ENCODE data around the gene LMAN2.
"Not testable (repeated sequence)": the region's sequence is repeated elsewhere in the genome, so short reads cannot be mapped to it uniquely, and the experiment has no call there.

Gene LMAN2

GRCh38 chr5:177349362-177349647 is 2.2 kb downstream of the LMAN2 start:
- DNase-seq (ENCODE audit: low read depth, low spot score): no peak

DNA sequence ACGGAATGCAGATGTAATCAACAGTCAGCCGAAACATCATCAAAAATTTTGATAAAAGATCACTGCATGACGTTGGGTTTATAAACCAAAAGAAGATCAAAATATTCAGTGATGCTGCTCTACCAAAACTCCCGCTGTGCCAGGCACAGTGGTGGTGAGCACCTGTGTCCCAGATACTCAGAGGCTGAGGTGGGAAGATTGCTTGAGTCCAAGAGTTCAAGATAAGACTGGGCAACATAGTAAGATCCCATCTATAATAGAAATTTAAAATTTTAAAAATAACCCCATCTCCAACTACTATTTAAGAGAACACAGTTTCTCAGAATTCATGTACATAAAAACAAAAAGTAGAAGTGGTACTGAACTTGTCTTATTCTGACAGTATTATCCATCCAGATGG is 3.8 kb downstream of the LMAN2 start:
- DNase-seq (ENCODE audit: low read depth, low spot score): no peak

DNA sequence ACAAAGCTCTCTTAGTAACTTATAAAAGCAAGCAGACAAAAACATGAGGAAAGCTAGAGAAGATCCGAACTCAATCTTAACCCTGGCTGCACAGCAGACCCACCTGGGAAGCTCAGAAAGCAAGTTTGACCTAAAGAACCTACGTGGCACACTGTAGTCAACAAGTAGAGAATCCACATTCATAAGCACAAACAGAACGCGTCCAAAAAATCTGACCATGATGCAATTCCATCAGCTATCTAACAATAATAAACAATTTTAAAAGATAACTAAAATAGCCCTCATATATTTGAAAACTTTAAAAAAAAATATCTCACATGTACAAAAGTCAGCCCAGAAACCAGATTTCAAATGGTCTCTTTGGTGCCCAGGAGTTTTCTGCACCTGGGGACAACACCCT is 4.6 kb downstream of the LMAN2 start:
- no peak for DNase-seq (ENCODE audit: low read depth, low spot score)

GRCh38 chr5:177344891-177345290 is 6.6 kb downstream of the LMAN2 start:
- no peak for DNase-seq (ENCODE audit: low read depth, low spot score)

- DNase-seq (ENCODE audit: low read depth, low spot score): no peak
These were observed 7.7 kb downstream of the LMAN2 start for GRCh38 chr5:177343777-177344176.

- not testable (repeated sequence) for DNase-seq (ENCODE audit: low read depth, low spot score)
These were observed 8.5 kb downstream of the LMAN2 start for GRCh38 chr5:177343000-177343399.

- no peak for DNase-seq (ENCODE audit: low read depth, low spot score)
These were observed 12.3 kb downstream of the LMAN2 start for GRCh38 chr5:177339107-177339638.

- no peak for DNase-seq (ENCODE audit: low read depth, low spot score)
These were observed 13.0 kb downstream of the LMAN2 start for GRCh38 chr5:177338251-177339106.

GRCh38 chr5:177336603-177337494 is 14.6 kb downstream of the LMAN2 start:
- no peak for DNase-seq (ENCODE audit: low read depth, low spot score)

- no peak for DNase-seq (ENCODE audit: low read depth, low spot score)
These were observed 15.4 kb downstream of the LMAN2 start for GRCh38 chr5:177336112-177336511.

GRCh38 chr5:177335701-177336065 is 15.8 kb downstream of the LMAN2 start:
- no peak for DNase-seq (ENCODE audit: low read depth, low spot score)

- no peak for DNase-seq (ENCODE audit: low read depth, low spot score)
These were observed 16.4 kb downstream of the LMAN2 start for GRCh38 chr5:177334781-177335700.

DNA sequence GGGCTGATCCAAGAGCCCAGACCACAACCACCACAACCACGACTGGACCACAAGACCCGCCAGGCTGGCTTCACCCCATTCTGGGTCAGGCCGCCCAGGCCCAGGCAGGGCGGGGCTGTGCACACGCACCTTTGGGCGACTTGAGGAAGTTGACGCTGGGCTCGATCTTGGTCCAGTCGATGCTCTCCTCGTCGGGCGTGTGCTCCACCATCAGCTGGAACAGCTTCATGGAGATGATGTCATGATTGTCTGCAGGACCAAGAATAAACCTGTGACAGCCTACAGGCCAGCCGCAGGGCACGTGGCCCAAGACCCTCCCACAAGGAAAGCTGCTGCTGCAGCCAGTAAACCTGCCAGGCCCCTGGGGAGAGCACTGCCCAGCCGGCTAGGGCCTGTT is 17.3 kb downstream of the LMAN2 start:
- DNase-seq (ENCODE audit: low read depth, low spot score): no peak

- DNase-seq (ENCODE audit: low read depth, low spot score): no peak
These were observed 17.9 kb downstream of the LMAN2 start for GRCh38 chr5:177333420-177334154.

DNA sequence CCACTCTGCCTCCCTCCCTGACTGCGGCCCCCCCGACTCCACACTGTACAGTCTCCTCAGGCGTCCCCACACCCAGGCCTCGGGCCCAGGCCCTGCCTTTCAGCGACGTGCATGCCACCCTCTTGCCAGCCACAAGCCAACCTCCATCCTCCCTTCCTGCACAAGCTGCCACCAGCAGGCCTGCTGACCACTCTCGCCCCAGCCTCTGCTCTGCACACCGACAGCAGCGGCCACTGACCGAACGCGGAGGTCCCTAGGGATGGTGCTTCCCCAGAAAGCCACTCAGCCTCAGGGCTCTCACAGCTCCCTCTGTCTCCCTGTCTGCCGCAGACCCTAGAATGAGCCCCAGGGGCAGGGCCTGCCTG is 18.6 kb downstream of the LMAN2 start:
- DNase-seq (ENCODE audit: low read depth, low spot score): no peak

- DNase-seq (ENCODE audit: low read depth, low spot score): no peak
These were observed 19.2 kb downstream of the LMAN2 start for GRCh38 chr5:177332031-177332895.

DNA sequence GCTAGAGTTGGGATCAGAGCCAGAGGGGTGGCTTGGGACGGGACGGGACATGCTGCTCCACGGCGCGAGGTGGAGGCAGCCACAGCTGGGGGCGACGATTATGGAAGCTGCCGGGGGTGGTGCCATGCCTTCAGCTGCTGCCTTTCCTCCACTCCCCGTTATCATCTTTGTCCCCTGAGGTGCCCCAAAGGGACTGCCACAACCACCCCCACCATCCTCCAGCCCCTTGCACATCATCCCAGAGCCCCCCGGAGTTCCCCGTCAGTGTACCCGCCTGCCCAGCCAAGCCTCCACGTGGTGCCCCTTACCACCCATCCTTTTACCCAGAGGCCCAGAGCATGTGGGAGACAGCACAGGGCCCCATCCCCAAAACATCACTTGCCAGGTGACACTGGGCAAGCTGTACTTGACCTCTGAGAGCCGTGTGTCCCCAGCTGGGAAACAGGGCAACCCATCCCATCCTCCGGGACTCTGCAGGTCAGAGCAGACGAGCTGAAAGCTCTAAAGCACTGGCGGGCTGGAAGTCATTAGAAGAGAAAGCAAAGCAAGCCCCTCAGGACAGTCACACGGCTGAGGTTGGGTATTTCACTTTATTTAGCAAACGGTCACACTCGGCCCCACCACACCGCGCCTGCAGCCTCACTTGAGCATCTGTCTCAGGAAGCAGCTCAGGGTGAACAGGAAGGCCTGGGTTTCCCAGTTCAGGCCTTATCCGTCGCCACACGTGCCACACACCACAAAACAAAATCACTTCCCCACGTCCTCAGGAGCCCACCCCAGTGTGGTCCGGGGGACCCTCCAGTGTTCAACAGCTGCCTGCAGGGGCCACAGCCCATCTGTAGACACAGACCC is 20.3 kb downstream of the LMAN2 start:
- no peak for DNase-seq (ENCODE audit: low read depth, low spot score)

GRCh38 chr5:177329883-177330282 is 21.6 kb downstream of the LMAN2 start:
- no peak for DNase-seq (ENCODE audit: low read depth, low spot score)

All from activated CD4-positive, CD25-positive, alpha-beta regulatory T cell treated with anti-CD3 and anti-CD28 coated beads, Interleukin-2, amount 50 U/mL, for 16 hours (primary cell).